Measurements from ENCODE around the gene NDUFB5. TPM values are rescaled to one million over a fixed set of nuclear protein-coding genes. Genes with fewer than 3 reads are reported as not detected.

NDUFB5 gene
- total RNA-seq, 3 donors from 2014 or later = 123 to 139 (median 138) TPM

DNA sequence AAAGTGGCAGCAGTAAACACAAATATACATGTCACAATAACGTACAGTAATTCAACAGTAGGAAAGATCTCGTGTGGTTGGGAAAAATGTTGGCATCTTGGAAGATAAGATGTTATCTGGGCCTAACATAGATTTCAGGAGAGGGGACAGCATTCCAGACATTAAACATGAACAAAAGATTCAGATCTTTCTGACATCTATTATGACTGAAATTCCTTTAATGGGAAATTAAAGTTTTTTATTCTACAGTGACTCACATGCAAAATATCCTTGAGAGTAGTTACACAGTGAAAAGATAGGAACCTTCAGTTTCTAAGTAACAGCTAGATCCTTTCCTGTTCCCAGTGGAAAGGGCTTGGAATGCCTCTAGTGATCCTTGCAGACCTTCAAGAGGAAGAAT, 9.2 kb downstream of the NDUFB5 start:
- H3K4me3 ChIP-seq = no peak overlapping the region
- intact Hi-C loops (cut with DNase I, micrococcal nuclease) = no loop called here
- no peaks in the 10 kb centered on the region for H3K4me1 ChIP-seq (ENCODE audit: low read depth)
- DNase-seq (no peak), ATAC-seq (no peak)
- peaks cover 4% of the 10 kb centered on the region for H3K36me3 ChIP-seq (ENCODE audit: low read depth)
- no peaks in the 10 kb centered on the region for H3K9me3 ChIP-seq
- TF ChIP-seq, protein P1, sequence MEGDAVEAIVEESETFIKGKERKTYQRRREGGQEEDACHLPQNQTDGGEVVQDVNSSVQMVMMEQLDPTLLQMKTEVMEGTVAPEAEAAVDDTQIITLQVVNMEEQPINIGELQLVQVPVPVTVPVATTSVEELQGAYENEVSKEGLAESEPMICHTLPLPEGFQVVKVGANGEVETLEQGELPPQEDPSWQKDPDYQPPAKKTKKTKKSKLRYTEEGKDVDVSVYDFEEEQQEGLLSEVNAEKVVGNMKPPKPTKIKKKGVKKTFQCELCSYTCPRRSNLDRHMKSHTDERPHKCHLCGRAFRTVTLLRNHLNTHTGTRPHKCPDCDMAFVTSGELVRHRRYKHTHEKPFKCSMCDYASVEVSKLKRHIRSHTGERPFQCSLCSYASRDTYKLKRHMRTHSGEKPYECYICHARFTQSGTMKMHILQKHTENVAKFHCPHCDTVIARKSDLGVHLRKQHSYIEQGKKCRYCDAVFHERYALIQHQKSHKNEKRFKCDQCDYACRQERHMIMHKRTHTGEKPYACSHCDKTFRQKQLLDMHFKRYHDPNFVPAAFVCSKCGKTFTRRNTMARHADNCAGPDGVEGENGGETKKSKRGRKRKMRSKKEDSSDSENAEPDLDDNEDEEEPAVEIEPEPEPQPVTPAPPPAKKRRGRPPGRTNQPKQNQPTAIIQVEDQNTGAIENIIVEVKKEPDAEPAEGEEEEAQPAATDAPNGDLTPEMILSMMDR (IDR thresholded peaks at IDR 0.05) = no peak

- Histone ChIP-seq H3K9me3 (no peaks in the 10 kb centered on the region), H3K36me3 (ENCODE audit: low read depth) (peaks cover 4% of the 10 kb centered on the region), H3K4me3 (no peak overlapping the region), H3K4me1 (ENCODE audit: low read depth) (no peaks in the 10 kb centered on the region)
- DNase-seq = no peak
- TF ChIP-seq, protein P1 (IDR thresholded peaks at IDR 0.05) = no peak
- intact Hi-C loops (cut with DNase I, micrococcal nuclease) = no loop called here
- ATAC-seq = no peak
Observed at GRCh38 chr3:179615458-179616173, 11.0 kb downstream of the NDUFB5 start.

DNA sequence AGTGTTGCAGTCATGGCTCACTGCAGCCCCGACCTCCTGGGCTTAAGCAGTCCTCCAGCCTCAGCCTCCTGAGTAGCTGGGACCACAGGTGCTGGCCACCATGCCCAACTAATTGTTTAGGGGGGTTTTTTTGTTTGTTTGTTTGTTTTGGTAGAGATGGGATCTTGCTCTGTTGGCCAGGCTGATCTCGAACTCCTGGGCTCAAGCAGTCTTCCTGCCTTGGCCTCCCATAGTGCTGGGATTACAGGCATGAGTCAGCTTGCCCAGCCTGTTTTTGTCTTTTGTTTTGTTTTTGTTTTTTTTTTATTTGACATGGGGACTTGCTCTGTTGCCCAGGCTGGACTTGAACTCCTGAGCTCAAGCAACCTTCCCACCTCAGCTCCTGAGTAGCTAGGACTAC, 17.4 kb downstream of the NDUFB5 start:
- DNase-seq = no peak
- TF ChIP-seq, protein P1 (IDR thresholded peaks at IDR 0.05) = no peak
- Histone ChIP-seq H3K9me3 (no peaks in the 10 kb centered on the region), H3K4me3 (no peak overlapping the region), H3K4me1 (ENCODE audit: low read depth) (no peaks in the 10 kb centered on the region), H3K36me3 (ENCODE audit: low read depth) (peaks cover 4% of the 10 kb centered on the region)
- intact Hi-C loops (cut with DNase I, micrococcal nuclease) = no loop called here
- no peak for ATAC-seq

DNA sequence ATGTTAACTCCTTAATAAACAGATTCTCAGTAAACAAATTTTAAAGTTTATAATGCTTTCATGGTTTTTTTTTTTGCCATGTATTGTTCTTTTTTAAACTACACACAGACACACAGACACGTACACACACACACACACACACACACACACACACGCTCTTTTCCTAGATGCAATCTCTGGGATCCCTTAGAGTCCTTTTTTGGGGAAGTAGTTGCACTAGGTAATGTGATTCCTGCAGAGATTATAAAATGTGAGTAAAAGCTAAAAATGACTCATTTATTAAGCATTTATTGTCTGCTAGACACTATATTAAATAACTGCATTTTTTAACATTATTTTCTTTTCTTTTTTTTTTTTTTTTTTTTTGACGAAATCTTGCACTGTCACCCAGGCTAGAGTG, 19.9 kb downstream of the NDUFB5 start:
- TF ChIP-seq, protein P1 (IDR thresholded peaks at IDR 0.05) = no peak
- no peaks in the 10 kb centered on the region for H3K9me3 ChIP-seq
- no peak overlapping the region for H3K4me3 ChIP-seq
- H3K4me1 ChIP-seq (ENCODE audit: low read depth) = no peaks in the 10 kb centered on the region
- no peaks in the 10 kb centered on the region for H3K36me3 ChIP-seq (ENCODE audit: low read depth)
- ATAC-seq (no peak), DNase-seq (no peak)
- intact Hi-C loops (cut with DNase I, micrococcal nuclease) = no loop called here

DNA sequence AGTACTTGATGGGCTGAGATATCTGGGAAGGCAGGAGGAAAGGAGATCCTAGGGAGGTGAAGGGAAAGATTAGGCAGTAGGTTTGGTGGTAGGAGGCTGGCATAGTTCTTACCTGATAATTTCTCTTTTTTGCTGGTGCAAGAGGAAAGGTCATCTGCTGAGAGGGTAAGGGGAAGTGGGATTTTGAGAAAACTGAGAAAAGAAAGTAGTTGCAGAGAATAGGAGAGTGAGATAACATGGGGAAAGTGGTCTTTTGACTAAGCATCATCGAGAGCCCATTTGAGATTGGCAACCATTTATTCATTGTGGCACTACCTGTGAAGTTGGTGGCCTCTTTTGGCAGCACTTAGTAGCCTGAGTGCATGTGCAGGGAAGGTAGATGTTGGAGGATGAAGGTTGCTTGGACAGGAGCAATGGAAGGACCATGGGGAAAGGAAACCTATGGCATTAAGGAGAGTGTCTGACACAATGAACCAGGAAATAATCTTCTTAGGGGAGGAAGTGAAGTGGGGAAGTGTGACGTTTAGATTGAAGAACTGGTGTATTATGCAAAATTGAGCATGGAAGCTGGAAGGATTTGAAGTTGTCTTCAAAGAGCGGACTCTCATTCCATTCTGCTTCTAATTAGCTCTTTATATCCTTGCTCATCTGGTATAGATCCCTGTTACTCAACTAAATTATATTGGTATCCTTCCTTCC, 26.3 kb downstream of the NDUFB5 start:
- Histone ChIP-seq H3K36me3 (ENCODE audit: low read depth) (no peaks in the 10 kb centered on the region), H3K4me3 (no peak overlapping the region), H3K9me3 (no peaks in the 10 kb centered on the region), H3K4me1 (ENCODE audit: low read depth) (no peaks in the 10 kb centered on the region)
- TF ChIP-seq, protein P1 (IDR thresholded peaks at IDR 0.05) = no peak
- ATAC-seq = no peak
- DNase-seq = no peak
- intact Hi-C loops (cut with DNase I, micrococcal nuclease) = no loop called here

Data from mucosa of descending colon (tissue), 3 donors.